ENCODE results near the gene FGF19. TPM values are rescaled to one million over a fixed set of nuclear protein-coding genes. Genes with fewer than 3 reads are reported as not detected.
A peak's percentile ranks its signal among the peaks of the same experiment; 100 is the strongest.

The FGF19 gene
- total RNA-seq, 1 experiment from 2014 or later, result 7.4 TPM

DNA sequence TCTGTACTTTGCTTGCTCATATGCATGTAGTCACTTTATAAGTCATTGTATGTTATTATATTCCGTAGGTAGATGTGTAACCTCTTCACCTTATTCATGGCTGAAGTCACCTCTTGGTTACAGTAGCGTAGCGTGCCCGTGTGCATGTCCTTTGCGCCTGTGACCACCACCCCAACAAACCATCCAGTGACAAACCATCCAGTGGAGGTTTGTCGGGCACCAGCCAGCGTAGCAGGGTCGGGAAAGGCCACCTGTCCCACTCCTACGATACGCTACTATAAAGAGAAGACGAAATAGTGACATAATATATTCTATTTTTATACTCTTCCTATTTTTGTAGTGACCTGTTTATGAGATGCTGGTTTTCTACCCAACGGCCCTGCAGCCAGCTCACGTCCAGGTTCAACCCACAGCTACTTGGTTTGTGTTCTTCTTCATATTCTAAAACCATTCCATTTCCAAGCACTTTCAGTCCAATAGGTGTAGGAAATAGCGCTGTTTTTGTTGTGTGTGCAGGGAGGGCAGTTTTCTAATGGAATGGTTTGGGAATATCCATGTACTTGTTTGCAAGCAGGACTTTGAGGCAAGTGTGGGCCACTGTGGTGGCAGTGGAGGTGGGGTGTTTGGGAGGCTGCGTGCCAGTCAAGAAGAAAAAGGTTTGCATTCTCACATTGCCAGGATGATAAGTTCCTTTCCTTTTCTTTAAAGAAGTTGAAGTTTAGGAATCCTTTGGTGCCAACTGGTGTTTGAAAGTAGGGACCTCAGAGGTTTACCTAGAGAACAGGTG lies 51.8 kb downstream of the FGF19 start:
- Histone ChIP-seq H4K8ac (replicated peaks; ENCODE audit: insufficient read length, low read depth, low read length) (no peak overlapping the region), H2AK5ac (ENCODE audit: insufficient read length, low read length) (no peak overlapping the region), H2AFZ (ENCODE audit: low read length) (no peak overlapping the region), H3K18ac (ENCODE audit: insufficient read length, low read depth, low read length) (no peak overlapping the region), H2BK15ac (ENCODE audit: low read depth, low read length) (no peak overlapping the region), H3K23me2 (ENCODE audit: insufficient read length, low read depth, low read length, poor library complexity, severe bottlenecking) (no peaks in the 10 kb centered on the region), H3K4ac (ENCODE audit: low read depth, low read length) (no peak overlapping the region), H2BK12ac (ENCODE audit: insufficient read length, low read depth, low read length) (no peak overlapping the region), H4K91ac (ENCODE audit: insufficient read length, low read depth, low read length) (no peak overlapping the region), H4K20me1 (ENCODE audit: control insufficient read depth, insufficient read depth, insufficient read length) (no peaks in the 10 kb centered on the region), H2BK5ac (ENCODE audit: insufficient read length, low read length) (no peak overlapping the region), H3K27ac (ENCODE audit: insufficient read length, low read depth, low read length) (no peak overlapping the region), H3K23ac (ENCODE audit: insufficient read length, low read depth, low read length) (no peak overlapping the region), H2BK20ac (ENCODE audit: low read depth, low read length, poor library complexity, severe bottlenecking) (no peak overlapping the region), H3T11ph (ENCODE audit: low read length) (no peak overlapping the region), H3K27me3 (ENCODE audit: insufficient read depth, low read length) (no peaks in the 10 kb centered on the region), H3K9me3 (ENCODE audit: control insufficient read depth, low read depth, low read length) (no peaks in the 10 kb centered on the region), H3K4me1 (ENCODE audit: insufficient read depth, low read length) (no peaks in the 10 kb centered on the region), H3K79me2 (ENCODE audit: insufficient read depth, low read length) (no peaks in the 10 kb centered on the region), H3K56ac (ENCODE audit: insufficient read length, low read depth, low read length) (no peak overlapping the region), H3K14ac (ENCODE audit: insufficient read depth, low read length) (no peak overlapping the region), H3K9ac (ENCODE audit: extremely low read depth, insufficient read length, low read length) (no peak overlapping the region), H3K79me1 (ENCODE audit: insufficient read depth, low read depth, low read length, poor library complexity, severe bottlenecking) (no peaks in the 10 kb centered on the region), H4K5ac (ENCODE audit: insufficient read length, low read depth, low read length) (no peak overlapping the region), H2BK120ac (ENCODE audit: low read depth, low read length, poor library complexity, severe bottlenecking) (no peak overlapping the region), H3K4me2 (ENCODE audit: insufficient read depth, insufficient read length, low read length) (no peak overlapping the region)
- H3K36me3 Mint-ChIP-seq (ENCODE audit: insufficient read depth in 1 of 3, low read depth in 3 of 3), result peaks cover 8 to 71% (median 62%) of the 10 kb centered on the region in 3 experiments; a peak in 6 of 7 replicates
- H3K9me3 Mint-ChIP-seq, result no peaks in the 10 kb centered on the region
- H3K4me3 Mint-ChIP-seq, result no peak overlapping the region
- DNase-seq, result no peak
- H3K27ac Mint-ChIP-seq, result peak overlapping the region in 2 of 3 experiments; percentile 30 to 57; a peak in 2 of 7 replicates
- no CpG with 5 or more reads among the region's 15 CpGs for WGBS (ENCODE audit: extremely low coverage, insufficient read length, low lambda C conversion rate)
- H3K4me1 Mint-ChIP-seq, result peaks cover 9 to 11% of the 10 kb centered on the region in 2 experiments
- TF ChIP-seq, protein P1, sequence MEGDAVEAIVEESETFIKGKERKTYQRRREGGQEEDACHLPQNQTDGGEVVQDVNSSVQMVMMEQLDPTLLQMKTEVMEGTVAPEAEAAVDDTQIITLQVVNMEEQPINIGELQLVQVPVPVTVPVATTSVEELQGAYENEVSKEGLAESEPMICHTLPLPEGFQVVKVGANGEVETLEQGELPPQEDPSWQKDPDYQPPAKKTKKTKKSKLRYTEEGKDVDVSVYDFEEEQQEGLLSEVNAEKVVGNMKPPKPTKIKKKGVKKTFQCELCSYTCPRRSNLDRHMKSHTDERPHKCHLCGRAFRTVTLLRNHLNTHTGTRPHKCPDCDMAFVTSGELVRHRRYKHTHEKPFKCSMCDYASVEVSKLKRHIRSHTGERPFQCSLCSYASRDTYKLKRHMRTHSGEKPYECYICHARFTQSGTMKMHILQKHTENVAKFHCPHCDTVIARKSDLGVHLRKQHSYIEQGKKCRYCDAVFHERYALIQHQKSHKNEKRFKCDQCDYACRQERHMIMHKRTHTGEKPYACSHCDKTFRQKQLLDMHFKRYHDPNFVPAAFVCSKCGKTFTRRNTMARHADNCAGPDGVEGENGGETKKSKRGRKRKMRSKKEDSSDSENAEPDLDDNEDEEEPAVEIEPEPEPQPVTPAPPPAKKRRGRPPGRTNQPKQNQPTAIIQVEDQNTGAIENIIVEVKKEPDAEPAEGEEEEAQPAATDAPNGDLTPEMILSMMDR (conservative IDR thresholded peaks at IDR 0.05), result no peak
- no peaks in the 10 kb centered on the region for H3K27me3 Mint-ChIP-seq (ENCODE audit: low read depth)
